ENCODE results near the gene FLNB. TPM values are rescaled to one million over a fixed set of nuclear protein-coding genes. Genes with fewer than 3 reads are reported as not detected.

FLNB gene
- total and polyA plus RNA-seq, 3 experiments from 2014 or later = 11.5 to 12.8 (median 12.2) TPM

GRCh38 chr3:57963811-57964346 lies 44.3 kb upstream of the FLNB start:
- Mint-ChIP-seq H3K27ac (no peak overlapping the region), H3K9me3 (peaks cover 0 to 5% (median 0%) of the 10 kb centered on the region in 5 donors), H3K4me3 (no peak overlapping the region), H3K36me3 (no peaks in the 10 kb centered on the region), H3K27me3 (peaks cover 3 to 5% of the 10 kb centered on the region in 2 donors), H3K4me1 (peaks cover 4 to 10% (median 8%) of the 10 kb centered on the region in 3 donors)
- no peaks in the 10 kb centered on the region for H3K36me3 ChIP-seq (ENCODE audit: insufficient read depth, low read length)
- no peaks in the 10 kb centered on the region for H3K27me3 ChIP-seq (ENCODE audit: insufficient read depth, low read length, poor library complexity, severe bottlenecking)
- H3K27ac ChIP-seq (ENCODE audit: low read depth, low read length) = no peak overlapping the region
- peaks cover 11% of the 10 kb centered on the region for H3K4me1 ChIP-seq (ENCODE audit: insufficient read depth, low read length)
- no peak for DNase-seq
- ChIA-PET POLR2A (no interaction called here), CTCF (no interaction called here)
- peaks cover 7% of the 10 kb centered on the region for H3K9me3 ChIP-seq (ENCODE audit: low read length)
- no peak overlapping the region for H3K4me3 ChIP-seq (ENCODE audit: low read length)

GRCh38 chr3:57966829-57967228 lies 41.4 kb upstream of the FLNB start:
- Histone ChIP-seq H3K9me3 (ENCODE audit: low read length) (peaks cover 7% of the 10 kb centered on the region), H3K27ac (ENCODE audit: low read depth, low read length) (no peak overlapping the region)
- POLR2A ChIA-PET = no interaction called here

GRCh38 chr3:57967590-57967989 lies 40.6 kb upstream of the FLNB start:
- Mint-ChIP-seq H3K27ac (peak overlapping the region in 1 of 8 donors; percentile 44), H3K27me3 (peaks cover 0 to 5% of the 10 kb centered on the region in 2 donors), H3K9me3 (peaks cover 0 to 5% (median 0%) of the 10 kb centered on the region in 5 donors), H3K4me3 (no peak overlapping the region), H3K36me3 (no peaks in the 10 kb centered on the region), H3K4me1 (peaks cover 4 to 10% (median 8%) of the 10 kb centered on the region in 3 donors)
- Histone ChIP-seq H3K4me3 (ENCODE audit: low read length) (no peak overlapping the region), H3K27me3 (ENCODE audit: insufficient read depth, low read length, poor library complexity, severe bottlenecking) (no peaks in the 10 kb centered on the region), H3K4me1 (ENCODE audit: insufficient read depth, low read length) (peaks cover 11% of the 10 kb centered on the region), H3K36me3 (ENCODE audit: insufficient read depth, low read length) (no peaks in the 10 kb centered on the region), H3K27ac (ENCODE audit: low read depth, low read length) (no peak overlapping the region), H3K9me3 (ENCODE audit: low read length) (peaks cover 7% of the 10 kb centered on the region)
- ChIA-PET POLR2A (no interaction called here), CTCF (no interaction called here)
- peak in 1 of 5 donors; percentile 39 for DNase-seq

More at GRCh38 chr3:57966829-57967228, 41.4 kb upstream of the FLNB start:
- no peaks in the 10 kb centered on the region for H3K27me3 ChIP-seq (ENCODE audit: insufficient read depth, low read length, poor library complexity, severe bottlenecking)
- H3K4me3 ChIP-seq (ENCODE audit: low read length) = no peak overlapping the region
- Mint-ChIP-seq H3K4me1 (peaks cover 4 to 10% (median 8%) of the 10 kb centered on the region in 3 donors), H3K4me3 (no peak overlapping the region), H3K27me3 (peaks cover 0 to 5% of the 10 kb centered on the region in 2 donors), H3K9me3 (peaks cover 0 to 5% (median 0%) of the 10 kb centered on the region in 5 donors), H3K27ac (peak overlapping the region in 1 of 8 donors; percentile 21), H3K36me3 (no peaks in the 10 kb centered on the region)
- CTCF ChIA-PET = no interaction called here
- no peak for DNase-seq
- H3K4me1 ChIP-seq (ENCODE audit: insufficient read depth, low read length) = peaks cover 11% of the 10 kb centered on the region
- H3K36me3 ChIP-seq (ENCODE audit: insufficient read depth, low read length) = no peaks in the 10 kb centered on the region

DNA sequence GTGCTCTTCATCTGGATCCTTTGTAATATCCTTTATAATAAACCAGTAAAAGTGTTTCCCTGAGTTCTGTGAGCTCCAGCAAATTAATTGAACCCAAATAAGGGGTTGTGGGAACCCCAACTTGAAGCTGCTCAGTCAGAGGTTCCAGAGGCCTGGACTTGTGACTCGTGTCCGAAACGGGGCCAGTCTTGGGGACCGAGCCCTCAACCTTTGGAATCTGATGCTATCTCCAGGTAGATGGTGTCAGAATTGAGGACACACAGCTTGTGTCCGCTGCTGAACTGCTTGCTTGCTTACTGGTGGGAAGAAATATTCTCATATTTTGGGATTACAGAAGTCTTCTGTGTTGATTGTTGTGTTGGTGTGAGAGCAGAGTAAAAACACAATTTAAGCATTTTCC lies 39.7 kb upstream of the FLNB start:
- ChIA-PET POLR2A (no interaction called here), CTCF (no interaction called here)
- peaks cover 7% of the 10 kb centered on the region for H3K9me3 ChIP-seq (ENCODE audit: low read length)
- no peak for DNase-seq
- no peaks in the 10 kb centered on the region for H3K27me3 ChIP-seq (ENCODE audit: insufficient read depth, low read length, poor library complexity, severe bottlenecking)
- H3K36me3 Mint-ChIP-seq = no peaks in the 10 kb centered on the region
- H3K4me3 Mint-ChIP-seq = no peak overlapping the region
- no peak overlapping the region for H3K27ac ChIP-seq (ENCODE audit: low read depth, low read length)
- no peak overlapping the region for H3K27ac Mint-ChIP-seq
- H3K27me3 Mint-ChIP-seq = peaks cover 0 to 5% of the 10 kb centered on the region in 2 donors
- H3K4me3 ChIP-seq (ENCODE audit: low read length) = no peak overlapping the region
- H3K9me3 Mint-ChIP-seq = peaks cover 0 to 5% (median 0%) of the 10 kb centered on the region in 5 donors
- peaks cover 11% of the 10 kb centered on the region for H3K4me1 ChIP-seq (ENCODE audit: insufficient read depth, low read length)
- peaks cover 4 to 10% (median 8%) of the 10 kb centered on the region in 3 donors for H3K4me1 Mint-ChIP-seq
- H3K36me3 ChIP-seq (ENCODE audit: insufficient read depth, low read length) = no peaks in the 10 kb centered on the region

- Mint-ChIP-seq H3K4me3 (no peak overlapping the region), H3K9me3 (peaks cover 0 to 5% (median 0%) of the 10 kb centered on the region in 5 donors), H3K27me3 (peaks cover 0 to 3% of the 10 kb centered on the region in 2 donors), H3K36me3 (no peaks in the 10 kb centered on the region), H3K4me1 (peaks cover 4 to 10% (median 8%) of the 10 kb centered on the region in 3 donors), H3K27ac (no peak overlapping the region)
- peaks cover 11% of the 10 kb centered on the region for H3K4me1 ChIP-seq (ENCODE audit: insufficient read depth, low read length)
- no peaks in the 10 kb centered on the region for H3K27me3 ChIP-seq (ENCODE audit: insufficient read depth, low read length, poor library complexity, severe bottlenecking)
- CTCF ChIA-PET = no interaction called here
- H3K27ac ChIP-seq (ENCODE audit: low read depth, low read length) = no peak overlapping the region
- POLR2A ChIA-PET = no interaction called here
- no peaks in the 10 kb centered on the region for H3K36me3 ChIP-seq (ENCODE audit: insufficient read depth, low read length)
- peaks cover 5% of the 10 kb centered on the region for H3K9me3 ChIP-seq (ENCODE audit: low read length)
- DNase-seq = no peak
- no peak overlapping the region for H3K4me3 ChIP-seq (ENCODE audit: low read length)
Observed at GRCh38 chr3:57971975-57972374, 36.2 kb upstream of the FLNB start.

DNA sequence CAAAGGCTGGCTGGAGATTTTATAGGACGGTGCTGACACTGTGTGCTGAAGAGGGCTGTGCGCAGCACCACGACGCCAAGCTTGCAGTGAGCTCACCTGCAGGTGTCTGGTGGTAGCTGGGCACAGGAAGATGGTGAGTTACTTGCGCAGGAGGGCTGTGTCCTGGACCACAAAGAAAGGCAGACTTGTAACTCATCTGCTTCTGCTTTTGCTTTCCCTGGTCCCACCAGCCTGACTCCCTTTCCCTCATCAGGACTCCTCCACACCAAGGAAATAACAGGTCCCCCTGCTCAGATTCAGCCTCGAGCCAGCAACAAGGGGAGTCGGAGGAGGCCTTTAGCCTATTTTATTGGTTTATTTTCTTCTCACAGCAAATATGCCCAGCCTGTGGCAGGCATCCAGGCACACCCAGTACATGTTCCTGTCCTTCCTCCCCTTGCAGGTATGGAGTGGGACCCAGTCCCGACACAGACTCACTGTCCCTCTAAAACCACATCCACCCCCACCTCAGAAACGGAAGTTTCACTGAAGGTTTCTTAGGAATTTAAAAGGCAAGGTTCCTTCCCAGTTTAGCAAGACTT lies 35.6 kb upstream of the FLNB start:
- CTCF ChIA-PET = no interaction called here
- Histone ChIP-seq H3K27ac (ENCODE audit: low read depth, low read length) (no peak overlapping the region), H3K9me3 (ENCODE audit: low read length) (no peaks in the 10 kb centered on the region), H3K36me3 (ENCODE audit: insufficient read depth, low read length) (no peaks in the 10 kb centered on the region), H3K4me3 (ENCODE audit: low read length) (no peak overlapping the region), H3K4me1 (ENCODE audit: insufficient read depth, low read length) (peaks cover 10% of the 10 kb centered on the region), H3K27me3 (ENCODE audit: insufficient read depth, low read length, poor library complexity, severe bottlenecking) (no peaks in the 10 kb centered on the region)
- H3K27me3 Mint-ChIP-seq = no peaks in the 10 kb centered on the region
- H3K9me3 Mint-ChIP-seq = no peaks in the 10 kb centered on the region
- H3K4me1 Mint-ChIP-seq = peaks cover 2 to 4% (median 3%) of the 10 kb centered on the region in 3 donors
- H3K27ac Mint-ChIP-seq = no peak overlapping the region
- H3K36me3 Mint-ChIP-seq = no peaks in the 10 kb centered on the region
- no peak for DNase-seq
- POLR2A ChIA-PET = no interaction called here
- no peak overlapping the region for H3K4me3 Mint-ChIP-seq

GRCh38 chr3:57973715-57974477 lies 34.3 kb upstream of the FLNB start:
- H3K27me3 Mint-ChIP-seq = no peaks in the 10 kb centered on the region
- no peaks in the 10 kb centered on the region for H3K36me3 Mint-ChIP-seq
- ChIA-PET CTCF (no interaction called here), POLR2A (no interaction called here)
- no peak overlapping the region for H3K27ac Mint-ChIP-seq
- no peaks in the 10 kb centered on the region for H3K4me1 ChIP-seq (ENCODE audit: insufficient read depth, low read length)
- H3K9me3 ChIP-seq (ENCODE audit: low read length) = no peaks in the 10 kb centered on the region
- H3K27me3 ChIP-seq (ENCODE audit: insufficient read depth, low read length, poor library complexity, severe bottlenecking) = no peaks in the 10 kb centered on the region
- no peak overlapping the region for H3K4me3 Mint-ChIP-seq
- no peak overlapping the region for H3K27ac ChIP-seq (ENCODE audit: low read depth, low read length)
- H3K4me3 ChIP-seq (ENCODE audit: low read length) = no peak overlapping the region
- H3K4me1 Mint-ChIP-seq = no peaks in the 10 kb centered on the region
- DNase-seq = no peak
- H3K9me3 Mint-ChIP-seq = no peaks in the 10 kb centered on the region
- no peaks in the 10 kb centered on the region for H3K36me3 ChIP-seq (ENCODE audit: insufficient read depth, low read length)

- ChIA-PET POLR2A (no interaction called here), CTCF (no interaction called here)
- no peaks in the 10 kb centered on the region for H3K27me3 ChIP-seq (ENCODE audit: insufficient read depth, low read length, poor library complexity, severe bottlenecking)
- H3K27ac ChIP-seq (ENCODE audit: low read depth, low read length) = no peak overlapping the region
- Mint-ChIP-seq H3K36me3 (no peaks in the 10 kb centered on the region), H3K9me3 (no peaks in the 10 kb centered on the region), H3K27ac (no peak overlapping the region), H3K4me1 (no peaks in the 10 kb centered on the region), H3K27me3 (no peaks in the 10 kb centered on the region), H3K4me3 (no peak overlapping the region)
- DNase-seq = no peak
- H3K9me3 ChIP-seq (ENCODE audit: low read length) = no peaks in the 10 kb centered on the region
- no peak overlapping the region for H3K4me3 ChIP-seq (ENCODE audit: low read length)
- no peaks in the 10 kb centered on the region for H3K36me3 ChIP-seq (ENCODE audit: insufficient read depth, low read length)
- H3K4me1 ChIP-seq (ENCODE audit: insufficient read depth, low read length) = no peaks in the 10 kb centered on the region
Observed at GRCh38 chr3:57974796-57975388, 33.3 kb upstream of the FLNB start.

Measured in CD8-positive, alpha-beta memory T cell (primary cell).